NCI-H2227 (cell line): ENCODE results near the gene PMEPA1.
A peak's percentile ranks its signal among the peaks of the same experiment; 100 is the strongest.

Source experiments
- DNase-seq: peaks from one replicate; lab custom pipeline; 2025; ENCODE audit not compliant: unreplicated experiment; lab: John Stamatoyannopoulos, UW

PMEPA1 gene

DNA sequence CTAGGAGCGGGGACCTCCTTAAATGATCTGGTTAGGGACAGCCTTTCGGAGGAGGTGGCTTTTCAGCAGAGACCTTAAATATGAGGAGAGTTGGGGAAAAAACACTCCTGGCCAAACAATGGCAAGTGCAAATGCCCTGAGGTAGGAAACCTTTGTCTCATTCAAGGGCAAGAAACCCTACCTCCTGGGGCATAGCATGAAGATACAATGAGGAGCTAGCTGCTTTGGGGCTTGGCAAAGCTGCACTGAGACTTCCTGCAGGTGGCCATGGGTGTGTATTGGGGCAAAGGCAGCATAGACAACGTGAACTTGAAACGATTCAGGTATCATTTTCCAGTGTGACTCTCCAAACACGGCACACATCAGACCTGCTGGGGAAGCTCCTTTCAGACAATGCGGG lies 30.7 kb downstream of the PMEPA1 start:
- DNase-seq, result no peak

DNA sequence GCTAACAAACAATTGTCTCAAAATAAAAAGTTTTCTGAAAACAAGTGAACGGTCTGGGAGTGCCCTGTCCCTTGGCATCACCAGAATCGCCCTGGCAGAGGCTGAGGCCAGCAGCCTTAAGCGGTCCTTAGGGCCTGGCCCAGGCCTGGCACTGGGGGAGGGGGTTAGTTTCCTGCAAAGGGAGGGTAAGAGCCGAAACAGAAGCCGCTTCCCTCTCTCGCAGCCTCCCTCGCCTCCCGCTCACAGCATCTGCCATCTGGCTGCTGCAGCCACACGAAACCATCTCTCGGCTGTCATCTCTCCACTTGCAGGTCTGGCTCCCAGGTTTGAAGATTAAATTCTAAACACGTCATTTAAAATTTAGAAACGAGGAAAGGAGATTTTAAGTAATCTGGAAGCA lies 31.5 kb downstream of the PMEPA1 start:
- DNase-seq, result no peak

DNA sequence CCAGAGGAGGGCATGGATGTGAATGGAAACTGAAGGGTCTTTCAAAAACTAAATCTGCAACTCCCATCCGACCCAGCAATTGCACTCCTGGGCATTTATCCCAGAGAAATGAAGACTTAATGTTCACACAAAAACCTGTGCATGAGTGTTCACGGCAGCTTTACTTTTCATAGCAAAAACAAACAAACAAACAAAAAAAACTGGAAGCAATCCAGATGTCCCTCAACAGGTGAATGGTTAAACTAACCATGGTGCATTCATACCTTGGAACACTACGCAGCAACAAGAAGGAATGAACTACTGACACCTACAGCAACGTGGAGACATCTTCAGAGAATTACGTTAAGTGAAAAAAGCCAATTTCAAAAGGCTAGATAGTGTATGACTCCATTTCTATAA lies 32.2 kb downstream of the PMEPA1 start:
- DNase-seq, result no peak

DNA sequence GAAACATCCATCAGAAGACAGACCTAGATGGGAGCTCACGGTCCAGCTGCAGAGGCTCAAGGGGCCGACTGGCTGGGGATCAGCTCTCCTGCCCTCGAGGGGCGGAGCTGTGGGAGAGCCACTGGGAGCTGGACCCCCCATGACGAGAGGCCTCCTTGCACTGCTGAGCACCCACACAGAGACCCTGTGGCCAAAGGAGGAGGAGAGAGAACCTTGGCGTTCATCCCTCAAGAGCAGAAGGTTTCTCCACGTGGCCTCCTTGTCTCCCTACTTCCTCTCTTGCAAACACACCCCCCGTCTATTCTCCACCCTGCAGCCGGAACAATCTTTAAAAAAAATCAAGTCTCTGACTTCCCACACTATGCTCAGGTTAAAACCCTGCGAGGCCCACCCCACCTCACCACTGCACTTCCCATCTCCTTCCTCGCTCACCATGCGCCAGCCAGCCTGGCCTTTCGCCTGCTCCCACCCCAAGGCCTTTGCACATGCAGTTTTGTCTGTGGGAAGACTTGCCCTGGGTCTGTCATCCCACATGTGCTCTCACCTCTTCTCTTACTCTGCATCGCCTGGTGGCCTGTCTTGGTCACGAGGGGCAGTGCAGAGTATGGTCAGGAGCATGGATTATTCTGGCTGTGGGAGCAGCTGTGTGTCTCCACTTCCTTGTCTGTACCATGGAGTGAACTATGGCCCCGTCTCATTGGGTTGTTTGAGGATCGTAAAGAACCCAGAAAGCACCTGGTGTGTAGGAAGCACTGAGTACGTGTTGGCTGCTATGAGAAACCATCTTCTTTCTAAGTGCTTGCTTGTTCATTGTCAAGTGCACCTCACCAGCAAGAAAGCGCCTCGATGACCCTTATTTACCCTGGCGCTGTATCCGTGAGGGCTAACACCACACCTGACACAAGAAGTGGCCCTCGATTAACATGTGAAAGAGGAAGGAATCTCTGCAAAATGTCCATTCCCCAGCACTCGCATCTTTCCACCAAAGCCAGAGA lies 32.9 kb downstream of the PMEPA1 start:
- DNase-seq, result no peak

- no peak for DNase-seq
These were observed 34.0 kb downstream of the PMEPA1 start for GRCh38 chr20:57675773-57676172.

DNA sequence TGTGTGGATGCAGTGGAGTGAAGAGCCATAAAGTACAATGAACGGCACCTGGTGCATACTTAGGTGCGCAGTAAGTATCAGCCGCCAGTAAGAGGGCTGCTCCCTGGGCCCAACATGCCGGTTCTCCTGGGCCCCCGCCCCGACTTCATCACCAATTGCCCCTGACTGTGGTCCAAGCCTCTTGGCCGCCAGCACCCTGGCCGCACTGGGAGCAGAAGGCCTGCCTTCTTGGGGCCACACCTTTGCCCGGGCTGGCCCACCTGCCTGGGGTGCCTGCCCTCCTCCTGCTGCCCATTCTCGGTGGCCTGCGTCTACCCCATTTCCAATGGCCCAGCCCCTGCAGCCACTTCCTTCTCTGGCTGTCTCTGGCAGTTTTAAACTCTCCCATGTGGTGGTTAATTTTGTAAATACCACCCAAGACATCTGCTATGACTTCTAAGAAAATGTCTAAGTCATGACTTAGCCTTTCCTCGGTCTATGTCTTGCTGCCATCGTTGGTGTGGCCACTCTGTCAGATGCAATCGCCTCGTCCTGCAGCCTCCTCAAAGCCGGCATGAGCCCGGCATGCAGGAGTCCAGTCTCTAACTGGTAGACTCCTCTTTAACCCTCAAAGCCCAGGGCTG lies 36.8 kb downstream of the PMEPA1 start:
- DNase-seq, result no peak

DNA sequence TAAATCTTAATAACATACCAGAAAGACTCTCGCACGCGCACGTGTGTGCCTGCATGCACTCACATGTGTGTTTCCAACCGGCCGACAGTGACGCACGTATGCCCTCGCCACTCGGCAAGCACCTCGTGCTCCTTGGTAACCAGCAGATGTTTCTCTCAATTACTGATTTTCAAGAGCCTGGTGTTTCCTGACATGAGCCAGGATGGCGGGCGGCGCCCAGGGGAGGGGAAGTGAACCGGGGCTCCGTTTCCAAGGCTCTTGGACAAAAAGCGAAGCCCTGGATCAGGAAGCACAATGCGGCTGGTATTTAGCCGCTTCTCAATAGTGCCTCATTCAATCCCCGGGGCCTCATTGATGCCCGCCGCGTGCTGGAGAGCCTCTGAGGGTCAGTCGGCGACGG lies 37.7 kb downstream of the PMEPA1 start:
- peak; percentile 13 for DNase-seq

GRCh38 chr20:57671662-57672061 lies 38.2 kb downstream of the PMEPA1 start:
- DNase-seq, result no peak

DNA sequence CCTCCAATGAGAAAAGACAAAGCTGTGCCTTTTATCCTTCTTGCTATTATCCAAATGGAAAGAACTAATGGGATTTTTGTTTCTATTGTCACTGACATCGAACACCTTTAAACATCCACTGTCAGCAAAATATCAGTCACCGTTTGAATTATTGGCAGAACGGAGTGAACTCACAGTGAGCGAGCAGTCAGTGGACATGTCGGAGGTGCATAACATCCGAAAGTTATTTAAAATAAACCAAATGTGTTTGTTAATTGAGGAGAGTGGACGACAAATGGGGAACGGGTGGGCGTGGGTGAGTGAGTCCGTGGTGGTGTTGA lies 38.8 kb downstream of the PMEPA1 start:
- DNase-seq, result no peak

DNA sequence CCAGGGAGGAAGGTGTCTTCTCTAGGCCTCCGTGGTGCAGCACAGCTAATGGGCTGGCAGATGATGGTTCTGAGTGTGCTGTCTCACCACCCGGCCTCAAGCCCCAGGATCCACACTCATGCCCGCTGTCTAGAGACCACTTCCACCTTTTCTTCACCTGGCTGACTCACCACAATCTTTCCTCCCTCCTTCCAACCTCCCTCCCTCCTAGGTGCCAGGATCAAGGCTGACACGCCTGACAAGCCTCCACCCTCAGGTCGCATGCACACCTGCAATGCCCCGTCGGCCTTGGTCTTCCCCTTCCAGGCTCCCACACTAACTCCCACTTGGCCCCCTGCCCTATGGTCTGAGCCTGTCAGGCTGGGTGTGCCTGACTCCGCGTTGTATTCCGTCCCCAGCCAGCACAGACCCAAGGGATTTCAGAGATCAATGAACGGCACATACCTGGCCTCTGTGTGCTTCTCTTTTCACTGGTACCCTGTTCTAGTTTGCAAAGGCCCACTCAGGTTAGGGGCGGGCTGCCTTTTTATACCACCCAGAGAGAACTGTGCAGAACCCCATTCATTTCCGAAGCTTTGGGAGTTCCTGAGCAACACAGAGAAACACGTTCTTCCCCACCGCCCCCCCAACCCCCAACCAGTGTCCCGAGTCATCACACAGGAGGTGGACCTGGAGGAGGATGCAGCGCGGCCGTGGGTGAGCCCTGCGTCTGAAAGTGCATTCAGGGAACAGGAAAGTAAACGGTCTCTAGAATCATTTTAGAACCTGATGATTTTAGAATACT lies 39.3 kb downstream of the PMEPA1 start:
- DNase-seq, result no peak

- DNase-seq, result no peak
These were observed 40.2 kb downstream of the PMEPA1 start for GRCh38 chr20:57669632-57670031.

DNA sequence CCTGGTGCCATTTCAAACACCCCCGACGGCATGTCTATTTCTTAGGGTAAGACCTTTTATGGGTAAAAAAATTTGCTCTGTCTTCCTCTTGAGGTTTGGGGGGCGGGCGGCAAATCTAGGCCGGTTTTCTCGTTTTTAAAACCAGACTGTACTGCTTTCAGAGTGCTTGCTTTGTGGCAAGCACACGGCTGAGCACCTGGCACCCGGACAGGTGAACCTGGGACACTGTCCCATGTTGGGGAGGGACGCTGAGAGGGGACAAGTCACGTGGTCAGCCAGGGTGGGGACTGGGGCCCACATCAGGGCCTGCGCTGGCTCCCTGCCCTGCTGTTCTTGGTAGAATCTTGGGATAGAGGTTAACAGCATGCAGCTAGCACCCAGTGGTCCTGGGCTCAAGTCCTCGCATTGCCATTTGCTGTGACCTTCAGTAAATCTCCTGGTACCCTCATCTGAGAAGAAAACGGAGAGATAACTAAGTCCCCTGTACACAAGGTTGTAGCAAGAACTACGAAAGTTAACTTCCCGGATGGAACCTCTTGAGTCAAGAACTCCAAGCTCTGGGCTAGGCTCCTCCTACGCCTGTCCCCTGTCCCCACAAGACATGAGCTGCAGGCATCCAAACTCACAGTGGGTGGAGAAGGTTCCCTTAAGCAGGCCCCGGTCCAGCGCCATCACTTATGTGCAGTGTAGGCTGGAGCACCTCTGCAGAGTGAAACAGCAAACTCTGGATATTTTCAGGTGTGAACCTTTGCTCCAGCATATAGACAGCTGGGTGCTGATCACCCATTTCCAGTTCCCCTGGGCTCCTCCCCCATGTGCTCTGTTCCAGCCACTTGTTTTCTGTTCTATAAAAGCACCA lies 41.7 kb downstream of the PMEPA1 start:
- DNase-seq, result no peak

- DNase-seq, result no peak
These were observed 42.4 kb downstream of the PMEPA1 start for GRCh38 chr20:57667388-57667787.

GRCh38 chr20:57666834-57667157 lies 43.0 kb downstream of the PMEPA1 start:
- DNase-seq, result no peak

GRCh38 chr20:57666106-57666833 lies 43.5 kb downstream of the PMEPA1 start:
- no peak for DNase-seq

GRCh38 chr20:57665589-57665971 lies 44.2 kb downstream of the PMEPA1 start:
- no peak for DNase-seq

DNA sequence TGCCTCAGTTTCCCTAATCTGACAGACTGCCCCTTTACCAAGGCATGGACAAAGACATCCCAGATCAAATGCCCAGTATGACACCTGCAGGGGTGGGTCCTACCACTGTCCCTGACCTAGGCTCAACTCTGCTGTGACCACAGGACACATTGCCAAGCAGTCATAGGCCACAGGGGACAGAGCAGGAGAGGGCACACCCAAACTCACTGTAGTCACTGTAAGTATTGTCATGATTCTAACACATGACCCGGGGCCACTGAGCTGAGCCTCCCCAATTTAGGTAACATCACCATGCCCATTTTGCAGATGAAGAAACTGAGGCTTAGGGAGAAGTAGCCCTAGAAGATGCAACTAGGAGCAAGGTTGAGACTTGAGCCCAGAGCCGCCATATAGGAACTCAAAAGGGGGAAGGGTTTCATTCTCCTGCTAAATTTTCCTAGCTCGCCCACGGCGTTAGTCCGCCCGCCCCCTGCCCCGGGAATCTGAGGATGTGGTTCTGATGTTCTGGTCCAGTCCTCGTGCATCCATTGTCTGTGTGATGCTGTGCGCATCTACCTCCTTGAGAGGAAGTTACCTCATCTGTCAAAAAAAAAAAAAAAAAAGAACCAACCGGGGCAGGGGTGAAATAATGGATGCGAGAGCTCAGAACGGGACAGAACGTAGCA lies 44.8 kb downstream of the PMEPA1 start:
- no peak for DNase-seq

GRCh38 chr20:57664476-57664875 lies 45.3 kb downstream of the PMEPA1 start:
- no peak for DNase-seq

GRCh38 chr20:57663681-57664451 lies 45.9 kb downstream of the PMEPA1 start:
- no peak for DNase-seq
